Stimulated activated CD4-positive, alpha-beta T cell treated with anti-CD3 and anti-CD28 coated beads, Interleukin-4, amount 100 ng/mL, for 48 hours (primary cell): ENCODE data around the gene HSD17B12.
"Not testable (repeated sequence)": the region's sequence is repeated elsewhere in the genome, so short reads cannot be mapped to it uniquely, and the experiment has no call there.

Experiments used
- DNase-seq, 2 donors: peaks; one replicate each; pipeline ENCODE4 v3.0.0-alpha.2; 2020; ENCODE audit warnings: low read depth in 2 of 2

The HSD17B12 gene

GRCh38 chr11:43680521-43681400 lies at the start of gene HSD17B12:
TSS of gene HSD17B12 (plus strand) at chr11:43680738. CDS start at chr11:43680828, 90 bp downstream.
- peak; percentile 96 to 99 for DNase-seq

GRCh38 chr11:43631732-43632131 lies 48.8 kb upstream of the HSD17B12 start:
- DNase-seq, result no peak

- DNase-seq, result no peak
Observed at GRCh38 chr11:43632181-43632580, 48.4 kb upstream of the HSD17B12 start.

GRCh38 chr11:43638717-43639116 lies 41.8 kb upstream of the HSD17B12 start:
- no peak for DNase-seq

- no peak for DNase-seq
Observed at GRCh38 chr11:43639224-43639623, 41.3 kb upstream of the HSD17B12 start.

GRCh38 chr11:43639920-43640319 lies 40.6 kb upstream of the HSD17B12 start:
- DNase-seq, result no peak

GRCh38 chr11:43643898-43644620 lies 36.5 kb upstream of the HSD17B12 start:
- peak; percentile 80 to 84 for DNase-seq

- no peak for DNase-seq
Observed at GRCh38 chr11:43644621-43645299, 35.8 kb upstream of the HSD17B12 start.

- DNase-seq, result no peak
Observed at GRCh38 chr11:43646767-43647166, 33.8 kb upstream of the HSD17B12 start.

GRCh38 chr11:43648888-43649287 lies 31.6 kb upstream of the HSD17B12 start:
- DNase-seq, result no peak

GRCh38 chr11:43649501-43649900 lies 31.0 kb upstream of the HSD17B12 start:
- no peak for DNase-seq

GRCh38 chr11:43649921-43650320 lies 30.6 kb upstream of the HSD17B12 start:
- DNase-seq, result no peak

- not testable (repeated sequence) for DNase-seq
Observed at GRCh38 chr11:43663018-43663417, 17.5 kb upstream of the HSD17B12 start.

GRCh38 chr11:43664295-43664694 lies 16.2 kb upstream of the HSD17B12 start:
- DNase-seq, result no peak

GRCh38 chr11:43671284-43671683 lies 9.3 kb upstream of the HSD17B12 start:
- not testable (repeated sequence) for DNase-seq

- DNase-seq, result no peak
Observed at GRCh38 chr11:43674560-43674959, 6.0 kb upstream of the HSD17B12 start.

GRCh38 chr11:43676933-43677332 lies 3.6 kb upstream of the HSD17B12 start:
- no peak for DNase-seq

GRCh38 chr11:43681401-43681942 lies 934 bp downstream of the HSD17B12 start:
- DNase-seq, result no peak

- not testable (repeated sequence) for DNase-seq
Observed at GRCh38 chr11:43682081-43682480, 1.5 kb downstream of the HSD17B12 start.

- no peak for DNase-seq
Observed at GRCh38 chr11:43685440-43685839, 4.9 kb downstream of the HSD17B12 start.

GRCh38 chr11:43686207-43686606 lies 5.7 kb downstream of the HSD17B12 start:
- DNase-seq, result no peak
